H9 (cell line): ENCODE results near the gene DCDC1. TPM values are rescaled to one million over a fixed set of nuclear protein-coding genes. Genes with fewer than 3 reads are reported as not detected.

Experiments used
- DNase-seq: peaks from one replicate; pipeline ENCODE4 v3.0.0-alpha.2; 2017
- H2AFZ ChIP-seq: one replicate; pipeline ENCODE4 v1.6.1; 2013; ENCODE audit warnings: mild to moderate bottlenecking, low read length, control low read depth, moderate library complexity
- H2AK5ac ChIP-seq: 2 replicates; pipeline ENCODE4 v1.6.1; 2013; ENCODE audit warnings: low read length, control low read depth, mixed read lengths; ENCODE audit not compliant: insufficient read length
- H2BK120ac ChIP-seq: one replicate; pipeline ENCODE4 v1.6.1; 2013; ENCODE audit warnings: low read depth, mild to moderate bottlenecking, low read length, control low read depth, inconsistent platforms; ENCODE audit not compliant: poor library complexity, severe bottlenecking
- H2BK12ac ChIP-seq: 2 replicates; pipeline ENCODE4 v1.6.1; 2013; ENCODE audit warnings: low read length, control low read depth, mixed read lengths, low read depth; ENCODE audit not compliant: insufficient read length
- H2BK15ac ChIP-seq: 2 replicates; pipeline ENCODE4 v1.6.1; 2013; ENCODE audit warnings: low read depth, low read length, control low read depth
- H2BK20ac ChIP-seq: one replicate; pipeline ENCODE4 v1.6.1; 2013; ENCODE audit warnings: low read depth, mild to moderate bottlenecking, low read length, control low read depth, inconsistent platforms; ENCODE audit not compliant: poor library complexity, severe bottlenecking
- H2BK5ac ChIP-seq: 2 replicates; pipeline ENCODE4 v1.6.1; 2013; ENCODE audit warnings: low read length, control low read depth, mixed read lengths; ENCODE audit not compliant: insufficient read length
- H3K14ac ChIP-seq: 2 replicates; pipeline ENCODE4 v1.6.1; 2013; ENCODE audit warnings: low read length, control low read depth; ENCODE audit not compliant: insufficient read depth
- H3K18ac ChIP-seq: 2 replicates; pipeline ENCODE4 v1.6.1; 2013; ENCODE audit warnings: low read depth, mild to moderate bottlenecking, mixed read lengths, low read length, control low read depth; ENCODE audit not compliant: insufficient read length
- H3K23ac ChIP-seq: 2 replicates; pipeline ENCODE4 v1.6.1; 2013; ENCODE audit warnings: low read length, control low read depth, mixed read lengths, low read depth; ENCODE audit not compliant: insufficient read length
- H3K23me2 ChIP-seq: 2 replicates; pipeline ENCODE4 v1.6.1; 2013; ENCODE audit warnings: low read depth, mild to moderate bottlenecking, mixed read lengths, low read length, control low read depth; ENCODE audit not compliant: insufficient read length, poor library complexity, severe bottlenecking
- H3K27ac ChIP-seq: 2 replicates; pipeline ENCODE4 v1.5.1; 2013; ENCODE audit warnings: low read length, control low read depth, mixed read lengths, low read depth; ENCODE audit not compliant: insufficient read length
- H3K27me3 ChIP-seq: 2 replicates; pipeline ENCODE4 v1.6.1; 2013; ENCODE audit warnings: low read length, control low read depth, inconsistent platforms; ENCODE audit not compliant: insufficient read depth
- H3K4ac ChIP-seq: 2 replicates; pipeline ENCODE4 v1.6.1; 2013; ENCODE audit warnings: low read depth, mild to moderate bottlenecking, control low read depth, inconsistent platforms, low read length, moderate library complexity
- H3K4me1 ChIP-seq: 2 replicates; pipeline ENCODE4 v1.6.1; 2013; ENCODE audit warnings: low read length, control low read depth, inconsistent platforms; ENCODE audit not compliant: insufficient read depth
- H3K4me2 ChIP-seq: 2 replicates; pipeline ENCODE4 v1.6.1; 2013; ENCODE audit warnings: low read length, control low read depth, mixed read lengths; ENCODE audit not compliant: insufficient read length, insufficient read depth
- H3K56ac ChIP-seq: 2 replicates; pipeline ENCODE4 v1.6.1; 2013; ENCODE audit warnings: low read depth, mild to moderate bottlenecking, mixed read lengths, low read length, control low read depth; ENCODE audit not compliant: insufficient read length
- H3K79me1 ChIP-seq: 2 replicates; pipeline ENCODE4 v1.6.1; 2013; ENCODE audit warnings: low read depth, mild to moderate bottlenecking, moderate library complexity, low read length, control low read depth, inconsistent platforms; ENCODE audit not compliant: insufficient read depth, poor library complexity, severe bottlenecking
- H3K79me2 ChIP-seq: 2 replicates; pipeline ENCODE4 v1.6.1; 2013; ENCODE audit warnings: low read length, control low read depth, inconsistent platforms; ENCODE audit not compliant: insufficient read depth
- H3K9ac ChIP-seq: 2 replicates; pipeline ENCODE4 v1.6.1; 2013; ENCODE audit warnings: low read length, control low read depth, mixed read lengths; ENCODE audit not compliant: insufficient read length; ENCODE audit errors: extremely low read depth
- H3K9me3 ChIP-seq: one replicate; pipeline ENCODE4 v1.6.1; 2013; ENCODE audit warnings: low read depth, low read length, inconsistent platforms; ENCODE audit not compliant: control insufficient read depth
- H3T11ph ChIP-seq: one replicate; pipeline ENCODE4 v1.6.1; 2013; ENCODE audit warnings: mild to moderate bottlenecking, low read length, control low read depth, inconsistent platforms
- H4K20me1 ChIP-seq: one replicate; pipeline ENCODE4 v1.6.1; 2013; ENCODE audit not compliant: control insufficient read depth, insufficient read length, insufficient read depth
- H4K5ac ChIP-seq: 2 replicates; pipeline ENCODE4 v1.6.1; 2013; ENCODE audit warnings: low read depth, mild to moderate bottlenecking, mixed read lengths, low read length, control low read depth; ENCODE audit not compliant: insufficient read length
- H4K8ac ChIP-seq: replicated peaks from 2 replicates; pipeline ENCODE4 v1.6.1; 2013; ENCODE audit warnings: low read length, control low read depth, mixed read lengths, low read depth; ENCODE audit not compliant: insufficient read length
- H4K91ac ChIP-seq: 2 replicates; pipeline ENCODE4 v1.6.1; 2013; ENCODE audit warnings: low read depth, mild to moderate bottlenecking, moderate library complexity, mixed read lengths, low read length, control low read depth; ENCODE audit not compliant: insufficient read length
- H3K27ac Mint-ChIP-seq, 3 experiments: 2 replicates in 2 of 3; 3 replicates in 1 of 3; pipeline ENCODE4 v1.8.0; 2020 to 2021; ENCODE audit warnings: mixed read lengths in 3 of 3, mild to moderate bottlenecking in 1 of 3, moderate library complexity in 1 of 3
- H3K27me3 Mint-ChIP-seq: 2 replicates; pipeline ENCODE4 v1.8.0; 2021; ENCODE audit warnings: low read depth, mild to moderate bottlenecking, moderate library complexity, mixed read lengths
- H3K36me3 Mint-ChIP-seq, 3 experiments: 2 replicates in 2 of 3; 3 replicates in 1 of 3; pipeline ENCODE4 v1.8.0; 2020 to 2021; ENCODE audit warnings: low read depth in 3 of 3, mixed read lengths in 3 of 3; ENCODE audit not compliant: insufficient read depth in 1 of 3
- H3K4me1 Mint-ChIP-seq, 2 experiments: 2 replicates each; pipeline ENCODE4 v1.8.0; 2020; ENCODE audit warnings: mixed read lengths in 2 of 2
- H3K4me3 Mint-ChIP-seq, 2 experiments: 2 replicates in 1 of 2; 3 replicates in 1 of 2; pipeline ENCODE4 v1.8.0; 2020 to 2021; ENCODE audit warnings: mild to moderate bottlenecking in 2 of 2, mixed read lengths in 2 of 2, moderate library complexity in 1 of 2
- H3K9me3 Mint-ChIP-seq, 2 experiments: 2 replicates in 1 of 2; 3 replicates in 1 of 2; pipeline ENCODE4 v1.8.0; 2020; ENCODE audit warnings: mild to moderate bottlenecking in 2 of 2, mixed read lengths in 2 of 2, moderate library complexity in 1 of 2
- total RNA-seq: library from RNA; stranded (reverse); gene quantifications from 2 replicates; pipeline ENCODE4 v1.2.1, GENCODE V29; 2021
- TF ChIP-seq, protein P1 (sequence below): fragments of 200-600 bp; sonication (generic); conservative IDR thresholded peaks from 3 replicates; pipeline ENCODE4 v1.8.0; 2021; ENCODE audit warnings: antibody characterized with exemption, mild to moderate bottlenecking

DCDC1 gene
- total RNA-seq, 1 experiment from 2014 or later, result 0.09 TPM

DNA sequence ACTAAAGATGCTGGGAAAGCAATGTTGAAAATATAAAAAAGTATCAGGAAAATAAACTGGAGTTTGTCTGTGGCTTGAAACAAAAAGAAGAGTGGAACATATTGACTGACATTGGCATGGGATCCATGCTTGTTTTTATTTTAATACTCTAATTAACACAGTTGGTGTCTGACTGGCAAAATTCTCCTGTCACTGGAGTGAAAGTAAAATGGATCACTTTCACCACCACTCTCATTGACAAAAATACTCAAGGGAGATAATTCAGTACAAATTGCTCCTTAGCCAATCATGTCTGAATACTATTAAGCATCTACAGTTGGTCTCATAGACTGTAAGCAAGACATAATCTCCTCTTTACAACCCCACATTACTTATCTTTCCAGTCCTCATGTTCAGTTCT, 101.8 kb downstream of the DCDC1 start:
- no peak overlapping the region for H2BK20ac ChIP-seq
- no peak overlapping the region for H3K18ac ChIP-seq
- no peaks in the 10 kb centered on the region for H3K4me1 ChIP-seq
- H4K20me1 ChIP-seq, result no peaks in the 10 kb centered on the region
- no peak overlapping the region for H3K14ac ChIP-seq
- H2BK15ac ChIP-seq, result no peak overlapping the region
- H3K9ac ChIP-seq, result no peak overlapping the region
- H4K5ac ChIP-seq, result no peak overlapping the region
- H3K4ac ChIP-seq, result no peak overlapping the region
- H3T11ph ChIP-seq, result no peak overlapping the region
- no peak overlapping the region for H2AFZ ChIP-seq
- H3K4me1 Mint-ChIP-seq, result no peaks in the 10 kb centered on the region
- no peaks in the 10 kb centered on the region for H3K79me1 ChIP-seq
- no peaks in the 10 kb centered on the region for H3K23me2 ChIP-seq
- peaks cover 4% of the 10 kb centered on the region for H3K9me3 ChIP-seq
- H3K4me3 Mint-ChIP-seq, result no peak overlapping the region
- DNase-seq, result no peak
- H3K79me2 ChIP-seq, result no peaks in the 10 kb centered on the region
- no peak overlapping the region for H2BK12ac ChIP-seq
- peaks cover 19 to 21% of the 10 kb centered on the region in 2 experiments for H3K9me3 Mint-ChIP-seq
- H2AK5ac ChIP-seq, result no peak overlapping the region
- H3K27me3 ChIP-seq, result no peaks in the 10 kb centered on the region
- no peak overlapping the region for H3K4me2 ChIP-seq
- H3K23ac ChIP-seq, result no peak overlapping the region
- H3K27me3 Mint-ChIP-seq, result no peaks in the 10 kb centered on the region
- no peak overlapping the region for H3K56ac ChIP-seq
- no peak overlapping the region for H2BK5ac ChIP-seq
- H3K27ac Mint-ChIP-seq, result no peak overlapping the region
- H4K8ac ChIP-seq, result no peak overlapping the region
- H3K36me3 Mint-ChIP-seq, result peaks cover 12 to 14% (median 12%) of the 10 kb centered on the region in 3 experiments
- H3K27ac ChIP-seq, result no peak overlapping the region
- H4K91ac ChIP-seq, result no peak overlapping the region
- TF ChIP-seq, protein P1, sequence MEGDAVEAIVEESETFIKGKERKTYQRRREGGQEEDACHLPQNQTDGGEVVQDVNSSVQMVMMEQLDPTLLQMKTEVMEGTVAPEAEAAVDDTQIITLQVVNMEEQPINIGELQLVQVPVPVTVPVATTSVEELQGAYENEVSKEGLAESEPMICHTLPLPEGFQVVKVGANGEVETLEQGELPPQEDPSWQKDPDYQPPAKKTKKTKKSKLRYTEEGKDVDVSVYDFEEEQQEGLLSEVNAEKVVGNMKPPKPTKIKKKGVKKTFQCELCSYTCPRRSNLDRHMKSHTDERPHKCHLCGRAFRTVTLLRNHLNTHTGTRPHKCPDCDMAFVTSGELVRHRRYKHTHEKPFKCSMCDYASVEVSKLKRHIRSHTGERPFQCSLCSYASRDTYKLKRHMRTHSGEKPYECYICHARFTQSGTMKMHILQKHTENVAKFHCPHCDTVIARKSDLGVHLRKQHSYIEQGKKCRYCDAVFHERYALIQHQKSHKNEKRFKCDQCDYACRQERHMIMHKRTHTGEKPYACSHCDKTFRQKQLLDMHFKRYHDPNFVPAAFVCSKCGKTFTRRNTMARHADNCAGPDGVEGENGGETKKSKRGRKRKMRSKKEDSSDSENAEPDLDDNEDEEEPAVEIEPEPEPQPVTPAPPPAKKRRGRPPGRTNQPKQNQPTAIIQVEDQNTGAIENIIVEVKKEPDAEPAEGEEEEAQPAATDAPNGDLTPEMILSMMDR, result no peak
- no peak overlapping the region for H2BK120ac ChIP-seq
